GM19043 (cell line): ENCODE results near the gene FGD4.

Source experiments
- ATAC-seq: cut with Tn5 transposase; IDR thresholded peaks from one replicate; pipeline ENCODE4 v1.9.1; 2021; ENCODE audit warnings: low read depth; ENCODE audit not compliant: unreplicated experiment

The FGD4 gene

GRCh38 chr12:32659908-32660440, 260.6 kb downstream of the FGD4 start:
- ATAC-seq: no peak

GRCh38 chr12:32661706-32662105, 262.3 kb downstream of the FGD4 start:
- no peak for ATAC-seq

DNA sequence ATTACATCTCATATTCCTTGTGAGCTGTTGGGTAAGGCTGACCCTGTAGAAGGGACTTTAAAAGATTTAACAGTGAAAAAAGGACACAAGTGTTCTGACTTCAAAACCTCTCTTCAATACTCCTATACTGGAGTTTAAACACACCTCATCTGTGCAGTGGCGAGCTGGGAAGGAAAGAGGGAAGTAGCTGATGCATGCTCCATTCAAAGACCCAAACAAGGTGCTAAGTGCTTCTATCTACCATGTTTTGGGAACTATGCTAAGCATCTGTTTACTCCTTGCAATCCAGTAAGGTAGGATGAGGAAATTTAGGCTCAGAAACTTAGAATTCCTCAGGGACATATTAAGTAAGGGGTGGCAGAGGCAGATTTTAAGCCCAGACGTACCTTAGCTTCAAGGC, 263.3 kb downstream of the FGD4 start:
- no peak for ATAC-seq

DNA sequence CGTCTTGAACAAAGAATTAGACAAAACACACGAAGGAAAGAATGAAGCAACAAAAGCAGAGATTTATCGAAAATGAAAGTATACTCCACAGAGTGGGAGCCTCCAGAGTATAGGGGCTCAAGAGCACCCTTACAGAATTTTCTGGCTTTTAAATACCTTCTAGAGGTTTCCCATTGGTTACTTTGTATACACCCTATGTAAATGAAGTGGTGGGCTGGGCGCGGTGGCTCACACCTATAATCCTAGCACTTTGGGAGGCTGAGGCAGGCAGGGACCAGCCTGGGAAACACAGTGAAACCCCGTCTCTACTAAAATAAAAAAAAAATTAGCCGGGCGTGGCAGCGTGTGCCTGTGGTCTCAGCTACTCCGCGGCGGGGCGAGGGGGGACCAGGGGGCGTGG, 266.7 kb downstream of the FGD4 start:
- no peak for ATAC-seq

DNA sequence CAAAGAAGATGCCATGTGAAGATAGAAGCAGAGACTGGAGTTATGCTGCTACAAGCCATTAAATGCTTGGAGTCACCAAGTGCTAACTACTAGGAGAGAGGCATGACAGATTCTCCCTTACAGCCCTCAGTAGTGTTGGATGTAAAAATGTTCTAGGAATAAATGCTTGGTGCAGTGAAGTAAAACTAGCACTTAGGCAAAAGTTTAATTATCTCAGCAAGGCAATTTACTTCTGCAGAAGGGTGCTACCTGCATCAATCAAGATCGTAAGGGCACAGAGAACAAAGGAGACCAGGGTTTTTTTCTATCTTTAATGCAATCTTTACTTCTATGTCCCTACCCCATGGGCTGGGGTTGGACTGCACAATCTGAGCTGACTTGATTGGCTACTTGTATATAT, 270.2 kb downstream of the FGD4 start:
- ATAC-seq: no peak

DNA sequence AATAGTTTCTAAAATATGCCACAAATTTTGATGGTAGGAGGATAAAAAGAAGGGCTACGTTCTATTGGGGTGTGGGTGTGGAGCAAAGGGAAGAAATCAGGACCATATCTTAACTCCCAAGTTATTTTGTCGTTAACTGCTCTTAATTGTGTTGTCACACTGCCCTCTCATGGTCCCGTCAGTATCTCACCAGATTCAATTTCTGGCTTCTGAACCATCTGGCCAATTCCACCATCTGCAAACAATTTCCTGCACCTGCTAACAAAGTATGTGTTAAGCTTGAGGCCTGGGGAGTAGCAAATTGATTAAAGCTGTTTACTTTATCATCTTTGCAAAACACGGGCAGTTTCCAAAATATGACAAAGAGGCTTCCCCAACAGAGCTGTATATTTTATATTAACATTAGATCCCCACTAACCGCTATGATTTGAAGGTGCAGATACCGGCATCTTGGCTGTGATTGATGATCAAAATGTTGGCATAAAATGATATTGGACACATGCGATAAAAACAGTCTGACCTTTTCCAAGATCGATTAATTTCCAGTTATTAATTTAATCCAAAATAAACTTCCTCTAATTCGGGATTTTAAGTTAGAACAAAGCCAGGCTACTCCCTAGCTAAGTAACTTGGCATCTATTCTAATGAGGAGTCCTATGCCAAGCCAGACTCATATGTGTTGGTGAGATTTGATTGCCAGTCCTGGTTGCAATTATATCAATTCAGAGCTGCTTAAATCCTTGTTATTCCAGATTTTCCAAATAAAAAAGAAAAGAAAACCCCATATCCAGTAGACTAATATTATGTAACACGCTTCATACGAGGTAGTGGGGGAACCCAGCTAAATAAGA, 272.8 kb downstream of the FGD4 start:
- ATAC-seq: no peak

DNA sequence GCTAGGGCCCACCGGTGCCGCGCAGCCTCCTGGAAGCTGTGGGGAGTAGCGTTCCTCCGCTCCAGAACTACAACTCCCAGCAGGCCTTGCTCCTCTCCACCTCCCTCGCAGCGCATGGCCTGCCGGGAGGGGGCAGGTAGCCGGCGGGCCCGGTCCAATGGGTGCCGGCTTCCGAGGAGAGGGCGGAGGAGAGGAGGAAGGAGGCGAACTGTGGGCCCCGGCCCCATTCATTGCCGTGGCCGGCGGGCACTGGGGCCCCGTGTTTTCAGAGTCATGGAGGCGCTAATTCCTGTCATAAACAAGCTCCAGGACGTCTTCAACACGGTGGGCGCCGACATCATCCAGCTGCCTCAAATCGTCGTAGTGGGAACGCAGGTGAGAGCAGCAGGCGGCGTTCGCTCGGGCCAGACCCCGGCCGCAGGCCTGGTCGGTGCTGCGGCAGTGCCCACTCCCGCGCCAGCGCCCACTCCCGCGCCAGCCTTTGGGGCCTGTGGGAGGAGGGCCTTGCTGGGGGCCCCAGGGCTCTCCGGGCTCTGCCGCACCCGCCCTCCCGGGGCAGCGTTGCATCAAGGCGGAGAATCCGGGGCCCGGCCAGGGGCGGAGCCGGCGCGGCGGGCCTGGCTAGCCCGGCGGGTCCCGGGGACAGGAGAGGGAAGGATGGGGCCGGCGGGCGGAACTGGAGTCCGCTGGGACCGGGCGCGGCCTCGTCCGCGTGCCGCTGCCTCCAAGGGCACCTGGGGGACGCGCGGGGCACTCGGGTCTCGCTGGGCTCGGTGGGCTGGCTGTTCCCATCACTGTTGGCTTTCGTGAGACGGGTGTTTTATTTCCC, 279.9 kb downstream of the FGD4 start, which contains the start of gene DNM1L:
Gene DNM1L (plus strand): TSS at position 211 of the 829 bp plus-strand sequence. CDS start 63 bp downstream, at position 274.
- peak; percentile 94 for ATAC-seq

DNA sequence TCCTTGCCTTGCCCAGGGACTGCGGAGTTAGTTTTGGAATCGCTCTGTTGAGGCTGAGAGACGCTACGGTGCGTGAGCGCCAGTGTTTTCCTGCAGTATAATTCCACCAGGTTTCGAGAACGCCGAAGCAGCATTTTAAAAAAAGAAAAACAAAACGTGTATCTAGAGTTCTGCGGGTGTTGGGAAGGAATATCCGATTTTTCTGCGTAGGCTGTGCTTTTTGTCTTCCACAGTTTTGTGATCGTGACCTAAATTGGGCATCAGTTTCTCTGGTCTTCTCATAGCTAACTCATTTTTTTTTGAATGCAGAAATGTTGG, 280.5 kb downstream of the FGD4 start:
- ATAC-seq: no peak

DNA sequence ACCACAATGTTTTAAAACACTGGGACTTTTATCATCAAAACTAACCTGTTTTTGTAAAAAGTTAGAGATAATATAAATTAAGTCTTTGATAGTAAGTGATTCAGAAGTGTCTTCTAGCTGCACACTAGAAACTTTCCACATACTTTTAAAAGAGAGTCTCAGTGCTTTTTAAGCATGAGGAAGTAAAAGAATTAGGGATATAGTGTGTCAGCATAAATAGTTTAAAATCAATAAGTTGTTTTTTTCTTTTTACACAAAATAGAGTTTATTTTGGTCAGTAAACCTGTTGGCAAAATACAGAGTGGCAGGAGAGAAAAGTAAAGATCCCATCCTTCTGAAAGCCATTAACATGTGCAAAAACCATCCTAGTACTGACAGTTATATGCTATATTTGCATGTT, 281.4 kb downstream of the FGD4 start:
- no peak for ATAC-seq

DNA sequence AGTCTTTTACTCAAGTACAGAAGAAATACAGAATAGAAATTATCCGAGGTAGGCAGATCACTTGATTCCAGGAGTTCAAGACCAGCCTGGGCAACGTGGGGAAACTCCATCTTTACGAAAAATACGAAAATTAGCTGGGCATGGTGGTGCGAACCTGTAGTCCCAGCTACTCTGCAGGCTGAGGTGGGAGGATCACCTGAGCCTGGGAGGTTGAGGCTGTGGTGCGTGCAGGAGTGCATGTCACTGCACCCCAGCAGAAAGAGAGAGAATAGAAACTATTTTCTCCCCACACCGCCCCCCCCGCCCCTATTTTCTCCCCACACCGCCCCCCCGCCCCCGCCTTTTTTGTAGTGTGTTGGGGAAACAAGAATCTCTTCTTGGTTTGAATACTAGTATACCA, 281.9 kb downstream of the FGD4 start:
- no peak for ATAC-seq

- no peak for ATAC-seq
Measured at GRCh38 chr12:32686340-32686739, 287.0 kb downstream of the FGD4 start.

DNA sequence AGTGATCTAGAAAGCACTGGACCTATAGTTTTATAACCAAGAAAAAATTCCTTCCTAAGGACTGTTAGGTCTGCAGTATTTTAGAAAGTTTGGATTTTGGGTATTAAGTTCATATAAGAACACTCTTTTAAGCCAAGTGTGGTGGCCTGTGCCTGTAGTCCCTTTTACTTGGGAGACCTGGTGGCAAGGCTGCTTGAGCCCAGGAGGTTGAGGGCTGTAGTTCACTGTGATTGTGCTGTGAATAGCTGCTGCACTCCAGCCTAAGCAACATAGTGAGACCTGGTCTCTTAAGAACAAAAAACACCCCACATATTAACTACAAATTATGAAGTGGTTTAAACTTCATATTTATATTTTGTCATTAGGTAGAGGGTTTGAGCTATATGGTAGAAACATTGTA, 289.4 kb downstream of the FGD4 start:
- no peak for ATAC-seq

DNA sequence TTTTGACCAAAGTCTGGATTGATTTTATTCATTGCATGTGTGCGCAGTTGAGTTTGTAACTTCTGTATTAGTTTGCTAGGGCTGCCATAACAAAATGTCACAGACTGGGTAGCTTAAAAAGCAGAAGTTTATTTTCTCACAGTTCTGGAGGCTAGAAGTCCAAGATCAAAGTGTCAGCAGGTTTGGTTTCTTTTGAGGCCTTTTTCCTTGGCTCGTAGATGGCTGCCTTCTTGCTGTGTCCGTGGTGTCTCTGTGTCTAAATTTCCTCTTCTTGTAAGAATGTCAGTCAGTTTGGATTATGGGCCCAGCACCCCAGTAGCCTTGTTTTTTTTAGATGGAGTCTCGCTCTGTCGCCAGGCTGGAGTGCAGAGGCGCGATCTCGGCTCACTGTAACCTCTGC, 291.6 kb downstream of the FGD4 start:
- no peak for ATAC-seq

DNA sequence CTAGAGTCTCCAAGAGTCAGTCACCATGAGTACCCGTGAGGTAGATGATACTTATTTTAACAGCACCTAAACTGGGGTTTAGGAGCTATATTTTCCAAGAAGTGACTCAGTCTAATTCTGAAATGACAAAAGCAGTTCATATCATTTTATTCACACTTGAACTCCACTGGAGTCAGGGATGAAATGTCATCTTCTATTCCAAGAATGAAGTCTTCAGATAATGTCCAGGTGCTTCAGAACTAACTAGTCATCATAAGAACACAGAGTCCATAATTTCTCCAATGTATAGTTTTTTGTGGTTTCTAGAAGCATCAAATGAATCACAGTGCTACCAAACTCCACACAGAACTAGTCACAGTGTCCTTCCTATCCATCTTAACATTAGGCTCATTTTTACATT, 293.0 kb downstream of the FGD4 start:
- no peak for ATAC-seq

- no peak for ATAC-seq
Measured at GRCh38 chr12:32693036-32693435, 293.7 kb downstream of the FGD4 start.
